Neural progenitor cell (in vitro differentiated cells): Measurements from ENCODE around the gene TRPM1.

Experiments
- CTCF ChIP-seq: fragments of 200-600 bp; sonication (generic); IDR thresholded peaks from 2 replicates; pipeline ENCODE4 v1.5.1; 2017; ENCODE audit warnings: antibody characterized with exemption, mild to moderate bottlenecking
- EZH2 ChIP-seq: fragments of 200-600 bp; sonication (generic); IDR thresholded peaks from 2 replicates; pipeline ENCODE4 v1.6.1; 2017; ENCODE audit warnings: antibody characterized with exemption, mild to moderate bottlenecking, moderate library complexity
- EZH2phosphoT487 ChIP-seq: fragments of 200-600 bp; sonication (generic); IDR thresholded peaks from 2 replicates; pipeline ENCODE4 v1.6.1; 2017; ENCODE audit warnings: antibody characterized with exemption

GRCh38 chr15:31037731-31038477 lies 63.6 kb downstream of the TRPM1 start:
- TF ChIP-seq EZH2 (no peak), CTCF (no peak), EZH2phosphoT487 (no peak)
